Endothelial cell of umbilical vein (primary cell): Measurements from ENCODE around the gene RYR3. TPM values are rescaled to one million over a fixed set of nuclear protein-coding genes. Genes with fewer than 3 reads are reported as not detected.

ENCODE experiments used
- BruUV-seq: library from RNA; stranded (reverse); fragments of 400-500 nt; replicated peaks from 2 replicates; lab custom pipeline; 2021; lab: Mats Ljungman, UMichigan
- CTCF ChIA-PET: fragments of 300-600, 350-600 bp; sonication (Branson Sonifier 250); formaldehyde crosslinking; loops from one replicate; lab custom pipeline; 2021; ENCODE audit warnings: antibody characterized with exemption, inconsistent platforms; lab: Charles Lee
- POLR2A ChIA-PET: fragments of 300-600, 350-600 bp; sonication (Branson Sonifier 250); formaldehyde crosslinking; loops from one replicate; lab custom pipeline; 2021; ENCODE audit warnings: antibody characterized with exemption, inconsistent platforms; lab: Charles Lee
- DNase-seq: peaks from one replicate; pipeline ENCODE4 v3.0.0-alpha.2; 2011; ENCODE audit warnings: low read depth, low spot score
- FAIRE-seq: peaks from 2 replicates; lab custom pipeline; 2011; peaks lifted over from hg19 to GRCh38; lab: Jason Lieb, UNC
- H2AFZ ChIP-seq: 2 replicates; pipeline ENCODE4 v1.6.0; 2012; ENCODE audit warnings: low read depth, low read length, control low read depth, inconsistent platforms
- H3K27ac ChIP-seq: 2 replicates; pipeline ENCODE4 v1.5.1; 2011; ENCODE audit warnings: low read depth, mild to moderate bottlenecking, control low read depth, low read length, moderate library complexity; ENCODE audit not compliant: insufficient read depth
- H3K27me3 ChIP-seq, 2 experiments: 2 replicates each; pipeline versions ENCODE4 v1.6.0 to v1.6.1; 2011; ENCODE audit warnings: low read length in 2 of 2, mixed read lengths in 1 of 2; ENCODE audit not compliant: control insufficient read depth in 2 of 2, insufficient read depth in 2 of 2
- H3K36me3 ChIP-seq, 2 experiments: 2 replicates in 1 of 2; 3 replicates in 1 of 2; pipeline ENCODE4 v1.5.1; 2011; ENCODE audit warnings: low read length in 2 of 2, mild to moderate bottlenecking in 1 of 2, moderate library complexity in 1 of 2; ENCODE audit not compliant: control insufficient read depth in 2 of 2, insufficient read depth in 2 of 2; ENCODE audit errors: extremely low read depth in 1 of 2
- H3K4me1 ChIP-seq: 3 replicates; pipeline ENCODE4 v1.5.1; 2011; ENCODE audit warnings: mild to moderate bottlenecking, low read length; ENCODE audit not compliant: control insufficient read depth, insufficient read depth; ENCODE audit errors: extremely low read depth
- H3K4me2 ChIP-seq: 2 replicates; pipeline ENCODE4 v1.6.1; 2011; ENCODE audit warnings: low read length, control low read depth, mixed read lengths; ENCODE audit not compliant: insufficient read depth
- H3K4me3 ChIP-seq, 3 experiments: fragments of 200-600 bp in 1 of 3; sonication (generic), shearing (Covaris generic) in 1 of 3; replicated peaks in 1 of 3; 2 replicates each; pipeline ENCODE4 v1.5.1; 2011 to 2016; ENCODE audit warnings: control low read depth in 3 of 3, low read length in 3 of 3, mild to moderate bottlenecking in 2 of 3, inconsistent platforms in 1 of 3, low read depth in 1 of 3, moderate library complexity in 1 of 3; ENCODE audit not compliant: insufficient read depth in 1 of 3
- H3K79me2 ChIP-seq: 2 replicates; pipeline ENCODE4 v1.6.0; 2012; ENCODE audit warnings: low read length, inconsistent platforms; ENCODE audit not compliant: control insufficient read depth, insufficient read depth
- H3K9ac ChIP-seq: replicated peaks from 2 replicates; pipeline ENCODE3; 2011; ENCODE audit warnings: low read length, control low read depth; ENCODE audit not compliant: insufficient read depth; ENCODE audit errors: extremely low read depth
- H3K9me1 ChIP-seq: replicated peaks from 3 replicates; pipeline ENCODE4 v1.6.0; 2011; ENCODE audit warnings: mild to moderate bottlenecking, low read length; ENCODE audit not compliant: control insufficient read depth, insufficient read depth; ENCODE audit errors: extremely low read depth
- H3K9me3 ChIP-seq: replicated peaks from 2 replicates; pipeline ENCODE4 v1.5.1; 2012; ENCODE audit warnings: low read length, inconsistent platforms; ENCODE audit not compliant: control insufficient read depth, insufficient read depth
- H4K20me1 ChIP-seq: replicated peaks from 2 replicates; pipeline ENCODE3; 2011; ENCODE audit warnings: mild to moderate bottlenecking, low read length; ENCODE audit not compliant: control insufficient read depth, insufficient read depth; ENCODE audit errors: extremely low read depth
- EZH2 ChIP-seq: IDR thresholded peaks from 2 replicates; pipeline ENCODE4 v1.6.1; 2012; ENCODE audit warnings: borderline replicate concordance, low read depth, mild to moderate bottlenecking, moderate library complexity, low read length, inconsistent platforms; ENCODE audit not compliant: severe bottlenecking
- FOS ChIP-seq: IDR thresholded peaks from 2 replicates; pipeline ENCODE4 v1.6.1; 2011; ENCODE audit warnings: mild to moderate bottlenecking, low read length, moderate library complexity, borderline replicate concordance; ENCODE audit not compliant: insufficient read depth
- GATA2 ChIP-seq: IDR thresholded peaks from 2 replicates; pipeline ENCODE4 v1.7.0; 2011; ENCODE audit warnings: low read depth, mild to moderate bottlenecking, moderate library complexity, mixed read lengths, low read length; ENCODE audit not compliant: insufficient read length, insufficient read depth
- JUN ChIP-seq: IDR thresholded peaks from 2 replicates; pipeline ENCODE4 v1.6.1; 2011; ENCODE audit warnings: borderline replicate concordance, low read depth; ENCODE audit not compliant: insufficient read length, insufficient read depth
- MAX ChIP-seq: IDR thresholded peaks from 2 replicates; pipeline ENCODE4 v1.6.1; 2011; ENCODE audit not compliant: insufficient read depth, insufficient read length
- MYC ChIP-seq: IDR thresholded peaks from one replicate; pipeline ENCODE4 v1.6.1; 2011; ENCODE audit warnings: mild to moderate bottlenecking, low read depth, low read length
- POLR2A ChIP-seq: IDR thresholded peaks from 2 replicates; pipeline ENCODE4 v1.6.1; 2012; ENCODE audit warnings: low read depth, mild to moderate bottlenecking, control low read depth, low read length
- POLR2AphosphoS5 ChIP-seq: IDR thresholded peaks from 2 replicates; pipeline ENCODE4 v1.6.1; 2012; ENCODE audit warnings: low read depth, mild to moderate bottlenecking, control low read depth, low read length, moderate library complexity; ENCODE audit not compliant: insufficient read depth
- dilution Hi-C: fragments of 300-500 bp; cut with MboI; formaldehyde crosslinking; loops from one replicate; pipeline ENCODE4 v1.15.0; 2019; ENCODE audit warnings: low sequenced_read_pairs; ENCODE audit not compliant: extremely low pct_ligation_motif_present
- intact Hi-C: fragments of 100-400 bp; cut with micrococcal nuclease; formaldehyde crosslinking; loops from one replicate; pipeline ENCODE4 v1.10.0; 2022
- polyA plus RNA-seq, 4 experiments: library from polyadenylated mRNA; depleted of rRNA in 3 of 4; stranded (reverse) in 3 of 4; unstranded in 1 of 4; fragments of >200 nt; gene quantifications; 2 replicates each; pipeline versions ENCODE4 v1.2.1 to v1.2.3, GENCODE V29; 2011 to 2012; ENCODE audit warnings: missing spikeins in 1 of 4
- total RNA-seq: library from RNA; stranded (reverse); gene quantifications from 2 replicates; pipeline ENCODE4 v1.2.3, GENCODE V29; 2021
- TF ChIP-seq, protein P1 (sequence below), 2 donors: IDR thresholded peaks; 1 replicate in 1 of 2; 2 replicates in 1 of 2; pipeline ENCODE4 v1.5.1; 2011; ENCODE audit warnings: low read length in 2 of 2, mild to moderate bottlenecking in 2 of 2, moderate library complexity in 2 of 2, control low read depth in 1 of 2, inconsistent platforms in 1 of 2, low read depth in 1 of 2; ENCODE audit not compliant: insufficient read depth in 1 of 2; ENCODE audit errors: extremely low read depth in 1 of 2

The RYR3 gene
- total and polyA plus RNA-seq, 2 donors (not counting 3 experiments of a cell fraction or from before 2014, with no cell fraction given), result not detected

- Histone ChIP-seq H3K79me2 (no peaks in the 10 kb centered on the region), H3K27ac (no peak overlapping the region), H3K27me3 (no peaks in the 10 kb centered on the region), H2AFZ (no peak overlapping the region), H3K4me1 (no peaks in the 10 kb centered on the region), H3K9me1 (no peaks in the 10 kb centered on the region), H3K9me3 (no peaks in the 10 kb centered on the region), H3K4me3 (no peak overlapping the region), H3K9ac (no peak overlapping the region), H3K4me2 (no peak overlapping the region), H3K36me3 (no peaks in the 10 kb centered on the region), H4K20me1 (no peaks in the 10 kb centered on the region)
- FAIRE-seq (no peak), DNase-seq (no peak)
- no TSS peak for BruUV-seq
- dilution Hi-C loops (no loop called here), intact Hi-C loops (no loop called here)
- TF ChIP-seq MYC (no peak), FOS (no peak), POLR2AphosphoS5 (no peak), MAX (no peak), POLR2A (no peak), JUN (no peak), GATA2 (no peak), EZH2 (no peak)
- TF ChIP-seq, protein P1, sequence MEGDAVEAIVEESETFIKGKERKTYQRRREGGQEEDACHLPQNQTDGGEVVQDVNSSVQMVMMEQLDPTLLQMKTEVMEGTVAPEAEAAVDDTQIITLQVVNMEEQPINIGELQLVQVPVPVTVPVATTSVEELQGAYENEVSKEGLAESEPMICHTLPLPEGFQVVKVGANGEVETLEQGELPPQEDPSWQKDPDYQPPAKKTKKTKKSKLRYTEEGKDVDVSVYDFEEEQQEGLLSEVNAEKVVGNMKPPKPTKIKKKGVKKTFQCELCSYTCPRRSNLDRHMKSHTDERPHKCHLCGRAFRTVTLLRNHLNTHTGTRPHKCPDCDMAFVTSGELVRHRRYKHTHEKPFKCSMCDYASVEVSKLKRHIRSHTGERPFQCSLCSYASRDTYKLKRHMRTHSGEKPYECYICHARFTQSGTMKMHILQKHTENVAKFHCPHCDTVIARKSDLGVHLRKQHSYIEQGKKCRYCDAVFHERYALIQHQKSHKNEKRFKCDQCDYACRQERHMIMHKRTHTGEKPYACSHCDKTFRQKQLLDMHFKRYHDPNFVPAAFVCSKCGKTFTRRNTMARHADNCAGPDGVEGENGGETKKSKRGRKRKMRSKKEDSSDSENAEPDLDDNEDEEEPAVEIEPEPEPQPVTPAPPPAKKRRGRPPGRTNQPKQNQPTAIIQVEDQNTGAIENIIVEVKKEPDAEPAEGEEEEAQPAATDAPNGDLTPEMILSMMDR (IDR thresholded peaks at IDR 0.05; ENCODE audit: extremely low read depth in 1 of 2, insufficient read depth in 1 of 2, low read depth in 1 of 2, low read length in 2 of 2), result no peak
- CTCF ChIA-PET, result interaction anchor here (1.3 kb wide), 1 partner anchor 49 kb away, joined by 3 read pairs; no protein-coding TSS in a partner anchor
- POLR2A ChIA-PET, result no interaction called here
These were observed 31.2 kb downstream of the RYR3 start for GRCh38 chr15:33341953-33342352.
